HG02938 (cell line): ENCODE data around the gene MPZL2.
"Not testable (repeated sequence)": the region's sequence is repeated elsewhere in the genome, so short reads cannot be mapped to it uniquely, and the experiment has no call there.

Experiments used
- ATAC-seq: cut with Tn5 transposase; IDR thresholded peaks from one replicate; pipeline ENCODE4 v1.9.1; 2021; ENCODE audit warnings: mild to moderate bottlenecking, moderate library complexity; ENCODE audit not compliant: unreplicated experiment

The MPZL2 gene

DNA sequence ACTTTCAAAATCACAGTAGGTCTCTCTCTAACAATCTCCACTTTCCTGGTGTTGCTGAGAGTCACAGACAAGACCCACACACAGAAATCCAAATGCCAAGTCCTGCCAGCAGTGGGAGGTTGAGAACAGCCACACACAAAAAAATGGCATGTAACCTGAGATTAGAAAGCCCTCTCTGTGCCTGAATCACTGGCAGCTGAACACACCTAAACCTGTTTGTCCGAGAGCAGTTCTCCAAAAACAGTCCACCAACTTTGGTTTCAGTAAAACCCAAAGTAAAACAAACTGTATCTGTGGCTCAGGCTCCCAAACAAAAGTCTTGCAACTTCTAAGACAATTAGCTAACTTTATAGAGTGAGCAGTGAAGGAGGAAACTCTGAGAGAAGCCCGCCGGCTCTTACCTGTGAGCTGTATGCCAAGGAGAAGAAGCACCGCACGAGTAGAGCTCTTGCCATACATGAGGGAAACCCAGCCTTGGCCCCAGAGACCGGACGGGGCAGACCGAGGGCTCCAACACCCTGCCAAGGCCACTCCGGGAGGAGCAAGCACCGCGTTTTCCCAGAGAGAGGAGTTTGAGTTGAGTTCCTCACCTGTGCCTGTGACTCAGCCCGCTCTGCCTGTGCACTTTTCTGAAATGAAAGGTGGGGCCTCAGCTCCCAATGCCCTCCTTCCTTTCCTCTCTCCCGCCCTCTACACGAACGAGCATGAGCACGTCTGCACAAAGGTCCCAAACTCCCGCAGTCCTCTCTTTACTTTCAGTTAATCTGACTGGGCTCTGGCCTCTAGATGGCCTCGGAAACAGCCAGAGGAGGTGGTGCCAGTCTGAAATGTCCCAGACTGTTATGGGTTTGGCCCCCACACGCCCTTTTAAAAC, at the start of gene MPZL2:
Gene MPZL2 (minus strand): TSS at position 603 of the 874 bp plus-strand sequence. CDS start 144 bp downstream, at position 459.
- no peak for ATAC-seq

DNA sequence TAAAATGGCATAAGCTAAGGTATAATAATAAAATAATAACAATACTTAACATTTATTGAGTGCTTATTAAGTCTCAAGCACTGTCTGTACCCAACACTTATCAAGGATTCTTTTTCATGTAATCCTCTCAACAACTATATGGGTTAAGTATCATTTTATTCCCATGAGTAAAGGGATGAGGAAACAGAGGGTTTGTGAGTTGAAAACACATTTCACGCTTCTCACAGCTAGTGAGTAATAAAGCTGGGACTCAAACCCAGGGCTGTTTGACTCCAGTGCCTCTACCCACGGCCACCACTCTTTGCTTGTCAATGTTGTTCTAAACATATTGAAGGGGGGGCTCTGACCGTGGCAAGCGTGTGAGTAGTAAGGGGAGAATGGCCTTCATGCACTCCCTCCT, 49.1 kb upstream of the MPZL2 start:
- no peak for ATAC-seq

DNA sequence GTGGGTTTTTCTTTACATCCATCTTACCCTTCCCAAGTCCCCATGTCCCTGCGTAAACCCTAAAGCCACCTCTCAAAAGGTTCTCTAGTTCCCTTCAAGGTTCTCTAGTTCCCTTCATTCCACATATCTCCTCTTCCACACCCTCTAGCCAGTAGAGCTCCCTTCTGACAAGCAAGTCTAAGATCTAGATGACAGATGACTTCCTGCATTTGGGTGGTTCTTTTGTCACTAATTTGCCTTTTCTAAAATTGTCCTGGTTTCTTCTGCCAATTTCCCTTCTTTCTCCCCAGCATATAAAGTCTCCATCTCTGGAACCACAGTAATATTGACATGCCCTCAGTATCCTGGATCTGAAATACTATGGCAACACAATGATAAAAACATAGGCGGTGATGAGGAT, 48.2 kb upstream of the MPZL2 start:
- no peak for ATAC-seq

DNA sequence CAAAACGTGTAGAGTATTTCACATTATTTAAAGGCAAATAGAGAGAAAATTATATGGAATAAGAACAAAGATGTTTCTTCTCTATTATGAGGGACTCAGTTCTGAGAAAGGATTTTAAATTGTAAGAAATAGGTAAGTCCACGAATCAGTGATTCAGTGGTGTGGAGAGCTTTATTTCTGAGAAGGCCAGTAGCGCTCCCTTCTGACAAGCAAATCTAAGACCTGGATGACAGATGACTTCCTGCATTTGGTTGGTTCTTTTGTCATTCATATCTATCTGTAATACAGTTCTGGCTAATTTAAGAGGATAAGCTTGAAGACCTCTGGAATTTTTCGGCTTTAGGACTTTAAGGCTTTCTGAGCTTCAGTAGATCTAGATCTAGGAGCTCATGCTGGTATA, 47.4 kb upstream of the MPZL2 start:
- no peak for ATAC-seq

DNA sequence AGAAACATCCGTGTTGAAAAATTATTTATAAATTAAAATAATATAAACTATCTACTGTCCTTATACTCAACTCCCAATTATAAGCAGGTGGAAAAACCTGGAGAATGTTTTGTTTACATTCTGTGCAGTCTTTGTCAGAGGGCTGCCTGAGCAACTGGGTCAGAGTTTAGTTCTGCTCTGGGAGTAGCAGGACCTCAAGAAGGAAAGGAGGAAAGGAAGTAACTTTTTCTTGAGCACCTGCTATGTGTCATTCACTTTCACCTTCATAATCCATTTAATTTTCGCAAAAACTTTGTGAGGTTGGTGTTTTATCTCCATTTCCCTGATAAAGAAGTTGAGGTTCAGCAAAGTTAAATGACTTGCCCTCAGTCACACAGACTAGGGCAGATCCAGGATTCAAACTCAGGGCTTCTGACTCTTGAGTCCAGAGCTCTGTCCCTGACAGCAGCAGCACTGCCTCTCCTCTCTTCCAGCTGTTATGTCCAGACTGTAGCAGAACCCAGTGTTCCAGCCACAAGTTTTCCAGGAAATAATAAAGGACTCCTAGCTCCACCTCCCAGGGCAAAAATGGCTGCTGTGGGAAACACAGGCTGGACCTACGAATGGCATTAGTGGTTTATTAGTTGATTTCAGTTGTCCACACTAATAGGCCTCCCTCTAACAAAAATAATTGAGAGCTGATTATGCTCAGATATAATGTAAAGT, 46.8 kb upstream of the MPZL2 start:
- no peak for ATAC-seq

DNA sequence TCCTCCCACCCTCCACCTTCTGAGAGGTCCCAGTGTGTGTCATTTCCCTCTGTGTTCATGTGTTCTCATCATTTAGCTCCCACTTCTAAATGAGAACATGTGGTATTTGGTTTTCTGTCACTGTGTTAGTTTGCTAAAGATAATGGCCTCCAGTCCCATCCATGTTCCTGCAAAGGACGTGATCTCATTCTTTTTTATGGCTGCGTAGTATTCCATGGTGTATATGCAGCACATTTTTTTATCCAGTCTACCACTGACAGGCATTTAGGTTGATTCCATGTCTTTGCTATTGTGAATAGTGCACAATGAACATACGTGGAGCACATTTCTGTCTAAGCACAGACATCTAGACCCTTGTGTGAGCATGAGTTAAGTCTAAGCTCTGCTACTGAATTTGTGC, 46.2 kb upstream of the MPZL2 start:
- no peak for ATAC-seq

DNA sequence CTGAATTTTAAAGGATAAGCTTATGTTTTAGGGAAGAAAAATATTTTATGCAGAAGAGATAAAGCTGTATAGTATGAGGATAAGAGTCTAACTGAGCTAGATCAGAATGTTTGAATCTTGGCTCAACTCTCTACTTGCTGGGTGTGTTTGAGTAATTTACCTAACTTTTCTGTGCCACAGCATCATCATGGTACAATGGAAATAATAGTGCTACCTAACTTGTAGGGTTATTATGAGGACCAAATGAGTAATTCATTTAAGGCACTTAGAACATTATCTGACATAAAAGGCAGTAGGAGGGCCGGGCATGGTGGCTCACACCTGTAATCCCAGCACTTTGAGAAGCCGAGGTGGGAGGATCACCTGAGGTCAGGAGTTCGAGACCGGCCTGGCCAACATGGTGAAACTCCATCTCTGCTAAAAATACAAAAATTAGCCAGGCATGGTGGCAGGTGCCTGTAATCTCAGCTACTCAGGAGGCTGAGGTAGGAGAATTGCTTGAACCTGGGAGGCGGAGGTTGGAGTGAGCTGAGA, 45.0 kb upstream of the MPZL2 start:
- not testable (repeated sequence) for ATAC-seq

DNA sequence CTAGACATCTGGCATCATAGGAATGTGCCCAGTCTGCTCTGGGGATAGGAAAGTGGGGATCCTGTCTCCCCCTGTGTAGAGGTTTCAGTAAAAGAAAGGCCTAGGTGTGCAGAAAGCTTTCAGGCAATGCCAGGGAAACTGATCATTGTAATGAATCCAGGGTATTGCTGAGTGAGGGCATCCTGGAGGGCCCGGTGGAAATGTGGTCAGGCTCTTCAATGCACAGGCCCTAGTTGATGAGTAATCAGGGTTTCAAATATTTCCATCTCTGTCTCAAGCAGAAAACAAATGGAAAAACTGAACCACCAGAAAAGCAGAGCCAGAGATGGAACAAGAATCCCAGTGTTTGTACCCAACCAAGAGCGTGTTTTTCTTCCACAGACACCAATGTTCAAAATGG, 42.5 kb upstream of the MPZL2 start:
- ATAC-seq, result no peak

DNA sequence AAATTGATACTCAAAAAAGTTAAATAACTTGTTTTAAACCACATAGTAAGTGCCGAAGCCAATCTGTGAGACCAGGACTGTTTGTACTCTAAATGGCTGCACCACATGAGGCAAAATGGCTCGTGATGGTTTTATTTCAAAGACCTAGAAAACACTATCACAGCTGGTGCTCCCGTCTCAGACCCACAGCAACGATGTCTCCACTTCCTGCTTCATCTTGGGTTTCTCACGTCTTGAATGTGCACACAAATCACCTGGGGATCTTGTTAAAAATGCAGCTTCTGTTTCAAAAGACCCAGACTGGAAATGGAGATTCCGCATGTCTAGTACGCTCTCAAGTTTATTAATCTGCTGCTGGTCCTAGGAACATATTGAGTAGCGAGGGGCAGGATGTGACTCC, 41.6 kb upstream of the MPZL2 start:
- no peak for ATAC-seq

DNA sequence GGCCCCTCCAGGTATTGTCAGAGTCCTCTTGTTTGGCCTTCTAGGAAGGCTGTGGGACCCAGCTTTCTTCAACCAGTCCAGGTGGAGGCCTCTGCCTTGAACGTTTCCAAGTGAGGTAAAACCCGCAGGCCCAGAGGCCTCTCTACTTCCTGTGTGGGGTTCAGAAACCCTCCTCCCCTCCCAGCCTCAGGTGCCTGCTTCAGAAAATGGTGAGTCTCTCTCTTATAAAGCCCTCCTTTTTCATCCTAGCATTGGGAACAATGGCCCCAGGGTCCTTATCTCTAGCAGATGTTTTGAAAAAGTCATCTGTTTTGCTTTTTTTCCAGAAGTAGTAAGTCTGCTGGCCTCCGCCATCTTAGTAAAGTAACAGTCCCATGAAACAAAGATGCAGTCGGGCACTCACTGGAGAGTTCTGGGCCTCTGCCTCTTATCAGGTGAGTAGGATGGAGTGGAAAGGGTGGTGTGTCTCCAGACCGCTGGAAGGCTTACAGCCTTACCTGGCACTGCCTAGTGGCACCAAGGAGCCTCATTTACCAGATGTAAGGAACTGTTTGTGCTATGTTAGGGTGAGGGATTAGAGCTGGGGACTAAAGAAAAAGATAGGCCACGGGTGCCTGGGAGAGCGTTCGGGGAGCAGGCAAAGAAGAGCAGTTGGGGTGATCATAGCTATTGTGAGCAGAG, 40.6 kb upstream of the MPZL2 start, which contains the start of gene CD3E:
Gene CD3E (plus strand): TSS at position 163 of the 681 bp plus-strand sequence. CDS start 223 bp downstream, at position 386.
- ATAC-seq, result no peak

DNA sequence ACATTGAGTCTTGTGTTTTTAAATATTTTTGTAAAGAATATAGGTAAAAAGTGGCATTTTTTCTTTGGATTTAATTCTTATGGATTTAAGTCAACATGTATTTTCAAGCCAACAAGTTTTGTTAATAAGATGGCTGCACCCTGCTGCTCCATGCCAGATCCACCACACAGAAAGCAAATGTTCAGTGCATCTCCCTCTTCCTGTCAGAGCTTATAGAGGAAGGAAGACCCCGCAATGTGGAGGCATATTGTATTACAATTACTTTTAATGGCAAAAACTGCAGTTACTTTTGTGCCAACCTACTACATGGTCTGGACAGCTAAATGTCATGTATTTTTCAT, 40.1 kb upstream of the MPZL2 start:
- no peak for ATAC-seq

DNA sequence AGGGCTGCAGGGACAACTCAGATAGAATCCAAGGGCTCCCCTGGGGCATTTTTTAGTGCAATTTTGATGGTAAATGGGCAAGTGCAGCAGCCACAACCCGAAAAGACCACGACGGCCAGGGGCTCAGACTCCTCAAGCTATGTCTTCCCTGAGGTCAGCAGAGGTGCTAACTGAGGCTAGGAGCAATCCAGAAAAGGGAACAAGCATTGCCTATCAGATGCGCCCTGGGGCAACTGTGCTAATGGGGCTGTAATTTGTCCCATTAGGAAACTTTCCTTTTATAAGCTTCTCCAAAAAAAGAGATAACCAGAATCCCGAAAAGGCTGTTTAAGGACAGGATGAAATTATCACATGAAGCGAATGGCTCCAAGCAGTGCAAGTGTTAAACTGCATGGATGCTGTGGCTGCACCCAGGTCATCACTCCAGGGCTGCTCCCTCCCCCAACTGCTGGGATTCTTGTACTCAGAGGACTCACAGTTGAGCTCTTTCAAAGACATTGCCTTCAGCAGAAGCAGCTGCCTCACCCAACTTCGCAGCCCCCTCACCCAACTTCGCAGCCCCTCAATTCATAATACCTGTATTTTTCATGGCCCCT, 37.6 kb upstream of the MPZL2 start:
- no peak for ATAC-seq

DNA sequence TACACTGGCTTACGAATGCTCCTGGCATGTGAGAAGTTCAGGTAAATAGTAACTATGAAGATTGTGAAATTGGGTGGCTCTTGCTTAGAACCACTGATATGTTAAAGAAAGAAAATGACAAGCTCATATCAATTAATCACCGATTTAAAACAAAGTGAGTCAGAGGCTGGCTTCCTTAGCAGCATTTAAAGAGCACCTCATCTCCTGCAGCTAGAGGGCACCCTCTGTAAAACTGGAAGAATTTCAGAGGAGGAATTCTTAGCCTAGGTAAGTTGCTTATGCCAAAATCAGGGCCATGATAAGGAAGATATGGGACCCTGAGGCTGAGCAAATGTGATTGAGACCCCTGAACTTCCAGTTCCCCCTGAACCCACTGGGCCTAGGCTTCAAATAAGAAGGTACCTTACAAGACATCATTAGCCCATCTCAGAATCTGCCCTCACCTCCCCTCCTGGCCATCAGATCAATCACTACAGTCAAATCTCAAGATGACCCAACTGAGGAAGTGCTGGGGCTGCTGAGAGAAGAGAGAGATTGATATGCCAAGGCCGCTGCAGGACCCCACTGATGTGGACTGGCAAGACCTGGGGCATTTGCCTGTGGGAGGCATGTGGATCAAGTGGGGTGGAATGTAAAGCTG, 31.8 kb upstream of the MPZL2 start:
- no peak for ATAC-seq

DNA sequence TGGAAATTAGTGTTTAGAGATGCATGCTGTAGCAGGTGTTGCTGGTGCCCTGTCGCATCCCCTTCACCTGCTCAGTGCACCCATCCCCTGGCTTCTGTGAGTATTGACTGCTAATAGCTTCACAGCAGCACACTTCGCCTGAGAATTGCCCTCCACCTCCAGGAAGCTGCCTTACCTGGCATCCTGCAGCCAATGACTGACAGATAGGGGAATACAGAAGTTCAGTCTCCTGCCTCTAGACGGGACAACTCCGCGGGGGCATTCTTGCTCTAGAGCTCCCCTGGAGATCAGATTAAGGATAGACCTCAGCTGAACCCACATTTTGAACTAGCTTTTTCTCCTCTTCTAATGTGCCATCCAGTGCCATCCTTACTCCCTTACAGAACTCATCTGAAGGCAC, 31.1 kb upstream of the MPZL2 start:
- ATAC-seq, result no peak

DNA sequence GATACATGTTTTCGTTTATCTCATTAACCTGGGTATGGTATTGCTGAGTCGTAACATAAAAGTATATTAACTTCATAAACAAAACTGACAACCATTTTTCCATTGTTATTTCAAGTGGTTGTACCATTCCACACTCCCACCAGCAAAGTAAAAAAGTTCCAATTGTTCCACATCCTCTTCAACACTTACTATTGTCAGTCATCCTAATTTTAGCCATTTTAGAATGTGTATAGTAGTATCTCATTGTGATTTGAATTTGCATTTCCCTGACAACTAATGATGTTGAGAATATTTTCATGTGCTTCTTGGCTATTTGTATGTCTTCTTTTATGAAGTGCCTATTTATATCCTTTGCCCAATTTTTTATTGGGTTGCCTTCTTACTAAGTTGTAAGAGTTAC, 30.0 kb upstream of the MPZL2 start:
- ATAC-seq, result no peak

DNA sequence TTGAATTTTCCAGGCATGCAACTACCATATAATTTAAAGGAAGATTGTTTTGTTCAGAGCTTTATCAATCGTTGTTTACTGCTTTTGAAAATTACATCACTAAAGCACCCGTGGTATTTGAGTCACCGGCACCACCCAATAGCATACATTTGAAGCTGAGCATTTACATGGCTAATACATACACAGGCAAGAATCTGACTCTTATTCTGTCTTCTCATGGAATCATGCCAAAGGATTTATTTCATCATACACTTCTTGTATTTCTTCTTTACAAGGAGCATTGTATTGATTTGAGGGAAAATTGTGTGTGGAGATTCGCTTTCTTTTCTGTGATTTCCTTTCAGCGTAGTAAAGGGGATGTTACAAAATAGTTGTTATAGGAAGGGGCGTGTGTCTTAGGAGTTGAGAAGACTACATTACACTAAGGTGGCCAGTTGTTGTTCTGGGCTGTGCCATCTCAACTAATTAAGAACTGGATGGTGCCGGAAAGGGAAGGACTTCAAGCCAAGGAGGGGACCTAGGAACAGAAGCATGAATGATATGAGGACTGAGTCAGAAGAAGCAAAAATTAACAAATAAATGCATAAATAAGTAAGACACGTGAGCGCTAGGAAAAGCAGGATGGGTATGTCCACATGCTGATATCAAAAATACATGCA, 27.5 kb upstream of the MPZL2 start:
- ATAC-seq, result no peak

DNA sequence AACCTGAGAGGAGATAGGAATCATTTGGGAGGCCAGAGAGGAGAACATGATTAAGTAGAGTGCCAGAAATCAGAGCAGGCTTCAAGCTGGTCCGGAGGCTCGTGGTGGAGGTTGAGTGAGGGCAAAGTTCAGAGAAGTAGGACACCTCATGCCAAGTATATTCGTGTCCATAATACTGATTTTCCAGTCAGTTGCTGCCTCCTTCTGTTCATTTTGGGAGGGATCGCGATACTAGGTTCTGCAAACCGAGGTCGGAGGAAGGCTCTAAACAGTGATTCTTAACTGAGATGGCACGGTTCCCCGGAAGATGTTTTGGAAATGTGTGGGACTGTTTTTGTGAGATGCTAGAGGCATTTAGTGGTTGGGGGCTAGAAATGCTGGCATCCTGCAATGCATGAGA, 26.8 kb upstream of the MPZL2 start:
- no peak for ATAC-seq

DNA sequence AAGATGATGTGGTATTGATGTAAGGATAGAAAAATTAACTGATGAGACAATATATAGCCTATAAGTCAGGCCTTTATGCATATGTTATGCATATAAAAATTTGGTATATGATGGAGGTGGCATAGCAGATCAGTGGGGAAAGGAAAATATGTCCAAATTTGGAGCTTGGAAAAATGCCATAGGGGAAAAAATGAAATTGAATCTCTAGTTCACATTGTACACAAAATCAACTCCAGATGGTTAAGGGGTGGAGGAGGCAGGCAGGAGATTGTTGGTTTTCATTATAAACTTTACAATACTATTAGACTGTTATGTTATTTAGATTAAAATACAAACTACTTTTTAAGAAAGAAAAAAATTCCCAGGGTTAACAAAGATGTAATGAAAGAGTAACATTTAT, 25.3 kb upstream of the MPZL2 start:
- ATAC-seq, result no peak

DNA sequence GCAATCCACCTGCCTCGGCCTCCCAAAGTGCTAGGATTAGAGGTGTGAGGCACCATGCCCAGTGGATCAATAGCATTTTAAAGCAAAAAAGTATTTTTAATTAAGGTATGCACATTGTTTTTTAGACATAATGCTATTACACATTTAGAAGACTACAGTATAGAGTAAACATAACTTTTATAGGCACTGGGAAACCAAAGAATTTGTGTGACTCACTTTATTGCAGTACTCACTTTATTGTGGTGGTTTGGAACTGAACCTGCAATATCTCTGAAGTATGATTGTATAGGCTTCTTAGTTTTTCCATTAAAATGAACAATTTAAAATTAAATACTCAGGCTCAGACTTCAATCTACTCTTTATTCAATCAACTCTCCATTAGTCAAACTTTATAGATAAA, 22.9 kb upstream of the MPZL2 start:
- no peak for ATAC-seq

DNA sequence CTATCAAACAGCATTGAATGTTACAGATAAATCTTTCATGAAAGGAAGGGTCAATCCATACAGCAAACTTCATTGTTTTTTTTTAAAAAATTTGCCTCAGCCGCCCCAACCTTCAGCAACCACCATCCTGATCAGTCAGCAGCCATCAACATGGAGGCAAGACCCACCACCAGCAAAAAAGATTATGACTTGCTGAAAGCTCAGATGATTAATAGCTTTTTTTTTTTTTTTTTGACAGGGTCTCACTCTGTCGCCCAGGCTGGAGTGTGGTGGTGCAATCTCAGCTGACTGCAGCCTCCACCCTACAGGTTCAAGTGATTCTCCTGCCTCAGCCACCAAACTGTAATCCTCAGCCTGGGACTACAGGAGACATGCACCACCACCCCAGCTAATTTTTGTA, 22.4 kb upstream of the MPZL2 start:
- ATAC-seq, result no peak
